GM12873 (cell line): Measurements from ENCODE around the gene RADIL.

Experiments used
- CTCF ChIP-seq: IDR thresholded peaks from 2 replicates; pipeline ENCODE4 v1.5.1; 2012; ENCODE audit warnings: low read depth, mild to moderate bottlenecking, moderate library complexity, low read length, control low read depth; ENCODE audit not compliant: insufficient read depth; ENCODE audit errors: missing control alignments

RADIL gene

GRCh38 chr7:4762121-4763055, 121.1 kb downstream of the RADIL start:
- no peak for TF ChIP-seq CTCF

GRCh38 chr7:4760952-4761351, 122.6 kb downstream of the RADIL start:
- TF ChIP-seq CTCF, result no peak

GRCh38 chr7:4759211-4759610, 124.3 kb downstream of the RADIL start:
- no peak for TF ChIP-seq CTCF

GRCh38 chr7:4758791-4759190, 124.7 kb downstream of the RADIL start:
- no peak for TF ChIP-seq CTCF

GRCh38 chr7:4758111-4758510, 125.4 kb downstream of the RADIL start:
- TF ChIP-seq CTCF, result no peak

- no peak for TF ChIP-seq CTCF
These were observed 128.5 kb downstream of the RADIL start for GRCh38 chr7:4755045-4755444.

- no peak for TF ChIP-seq CTCF
These were observed 129.0 kb downstream of the RADIL start for GRCh38 chr7:4754433-4755010.
